GM12874 (cell line): ENCODE data around the gene SMURF1.

Source experiments
- CTCF ChIP-seq: IDR thresholded peaks from 2 replicates; pipeline ENCODE4 v1.5.1; 2011; ENCODE audit warnings: low read depth, mild to moderate bottlenecking, control low read depth, low read length, moderate library complexity; ENCODE audit not compliant: insufficient read depth

The SMURF1 gene

GRCh38 chr7:99098824-99099498 lies 44.9 kb downstream of the SMURF1 start:
- TF ChIP-seq CTCF: no peak

- TF ChIP-seq CTCF: no peak
Measured at GRCh38 chr7:99098286-99098823, 45.6 kb downstream of the SMURF1 start.

- no peak for TF ChIP-seq CTCF
Measured at GRCh38 chr7:99097730-99098129, 46.2 kb downstream of the SMURF1 start.

- TF ChIP-seq CTCF: no peak
Measured at GRCh38 chr7:99096124-99096887, 47.6 kb downstream of the SMURF1 start.

- TF ChIP-seq CTCF: no peak
Measured at GRCh38 chr7:99095698-99096097, 48.2 kb downstream of the SMURF1 start.

- TF ChIP-seq CTCF: no peak
Measured at GRCh38 chr7:99094401-99094800, 49.5 kb downstream of the SMURF1 start.

GRCh38 chr7:99092064-99092720 lies 51.7 kb downstream of the SMURF1 start:
- no peak for TF ChIP-seq CTCF
